Trophoblast cell (in vitro differentiated cells and primary cell): Measurements from ENCODE around the gene USP31.

Source experiments
- DNase-seq, 2 donors: peaks; one replicate each; pipeline ENCODE4 v3.0.0-alpha.2; 2016
- H2AFZ ChIP-seq: 2 replicates; pipeline ENCODE4 v1.6.1; 2013; ENCODE audit warnings: low read length, moderate library complexity, mild to moderate bottlenecking; ENCODE audit not compliant: insufficient read depth, poor library complexity
- H2AK5ac ChIP-seq: 2 replicates; pipeline ENCODE4 v1.6.1; 2013; ENCODE audit warnings: mild to moderate bottlenecking, low read length
- H2BK120ac ChIP-seq: 2 replicates; pipeline ENCODE4 v1.6.1; 2013; ENCODE audit warnings: low read length, mild to moderate bottlenecking, moderate library complexity; ENCODE audit not compliant: insufficient read depth, poor library complexity
- H2BK12ac ChIP-seq: 2 replicates; pipeline ENCODE4 v1.6.1; 2013; ENCODE audit warnings: mild to moderate bottlenecking, low read length, moderate library complexity
- H2BK5ac ChIP-seq: 2 replicates; pipeline ENCODE4 v1.6.1; 2013; ENCODE audit warnings: low read length, low read depth, moderate library complexity, mild to moderate bottlenecking; ENCODE audit not compliant: poor library complexity
- H3K14ac ChIP-seq: 2 replicates; pipeline ENCODE4 v1.6.1; 2013; ENCODE audit warnings: mild to moderate bottlenecking, low read length
- H3K18ac ChIP-seq: 2 replicates; pipeline ENCODE4 v1.6.1; 2013; ENCODE audit warnings: mild to moderate bottlenecking, low read length
- H3K23ac ChIP-seq: 2 replicates; pipeline ENCODE4 v1.6.1; 2013; ENCODE audit warnings: low read length
- H3K27ac ChIP-seq: 2 replicates; pipeline ENCODE4 v1.5.1; 2013; ENCODE audit warnings: low read depth, mild to moderate bottlenecking, inconsistent platforms, low read length, moderate library complexity
- H3K27me3 ChIP-seq: 2 replicates; pipeline ENCODE4 v1.6.1; 2013; ENCODE audit warnings: inconsistent platforms, mild to moderate bottlenecking, low read length, moderate library complexity; ENCODE audit not compliant: insufficient read depth
- H3K36me3 ChIP-seq, 2 experiments: 1 replicate in 1 of 2; 2 replicates in 1 of 2; pipeline ENCODE4 v1.6.1; 2013; ENCODE audit warnings: low read length in 2 of 2, mild to moderate bottlenecking in 2 of 2, moderate library complexity in 1 of 2; ENCODE audit not compliant: insufficient read depth in 2 of 2, control insufficient read depth in 1 of 2
- H3K4ac ChIP-seq: 2 replicates; pipeline ENCODE4 v1.6.1; 2013; ENCODE audit warnings: low read depth, mild to moderate bottlenecking, low read length, moderate library complexity
- H3K4me1 ChIP-seq, 2 experiments: 1 replicate in 1 of 2; 2 replicates in 1 of 2; pipeline ENCODE4 v1.6.1; 2013; ENCODE audit warnings: low read length in 2 of 2, mild to moderate bottlenecking in 2 of 2, moderate library complexity in 1 of 2; ENCODE audit not compliant: insufficient read depth in 2 of 2, control insufficient read depth in 1 of 2
- H3K4me2 ChIP-seq: 2 replicates; pipeline ENCODE4 v1.6.1; 2013; ENCODE audit warnings: inconsistent platforms, mild to moderate bottlenecking, low read length, moderate library complexity
- H3K4me3 ChIP-seq: 2 replicates; pipeline ENCODE4 v1.5.1; 2013; ENCODE audit warnings: mild to moderate bottlenecking, low read depth, low read length, inconsistent platforms
- H3K79me1 ChIP-seq: one replicate; pipeline ENCODE4 v1.6.1; 2013; ENCODE audit warnings: low read length
- H3K79me2 ChIP-seq: 2 replicates; pipeline ENCODE4 v1.6.1; 2013; ENCODE audit warnings: low read length, mild to moderate bottlenecking; ENCODE audit not compliant: control insufficient read depth, insufficient read depth, poor library complexity
- H3K9ac ChIP-seq: 2 replicates; pipeline ENCODE4 v1.6.1; 2013; ENCODE audit warnings: mild to moderate bottlenecking, low read length
- H3K9me3 ChIP-seq: 2 replicates; pipeline ENCODE4 v1.6.1; 2013; ENCODE audit warnings: low read depth, mild to moderate bottlenecking, control low read depth, inconsistent platforms, low read length; ENCODE audit not compliant: insufficient read depth
- H4K12ac ChIP-seq: 2 replicates; pipeline ENCODE4 v1.6.1; 2013; ENCODE audit warnings: low read depth, mild to moderate bottlenecking, low read length, moderate library complexity
- H4K8ac ChIP-seq: 2 replicates; pipeline ENCODE4 v1.6.1; 2013; ENCODE audit warnings: low read depth, mild to moderate bottlenecking, low read length, moderate library complexity
- H4K91ac ChIP-seq: one replicate; pipeline ENCODE4 v1.6.1; 2013; ENCODE audit warnings: low read depth, mild to moderate bottlenecking, low read length, moderate library complexity
- WGBS: extraction: QIAGEN DNeasy Blood & Tissue Kit; methylation state at CpG from one replicate; pipeline ENCODE4 v1.1.7; 2013; ENCODE audit warnings: missing lambda C conversion rate; ENCODE audit not compliant: insufficient read length, insufficient coverage; ENCODE audit errors: extremely low coverage; 5-methylcytosine and 5-hydroxymethylcytosine counted together

USP31 gene

GRCh38 chr16:23020084-23020483, 129.2 kb downstream of the USP31 start:
- no CpG with 5 or more reads among the region's 3 CpGs for WGBS
- Histone ChIP-seq H3K18ac (no peak overlapping the region), H3K79me2 (no peaks in the 10 kb centered on the region), H3K9me3 (no peaks in the 10 kb centered on the region), H3K4ac (no peak overlapping the region), H2BK12ac (no peak overlapping the region), H3K27ac (no peak overlapping the region), H3K23ac (no peak overlapping the region), H2BK5ac (no peak overlapping the region), H3K27me3 (no peaks in the 10 kb centered on the region), H4K91ac (no peak overlapping the region), H3K14ac (no peak overlapping the region), H2AFZ (no peak overlapping the region), H2BK120ac (no peak overlapping the region), H3K79me1 (no peaks in the 10 kb centered on the region), H3K4me3 (no peak overlapping the region), H3K9ac (no peak overlapping the region), H3K36me3 (no peaks in the 10 kb centered on the region), H3K4me1 (no peaks in the 10 kb centered on the region), H3K4me2 (no peak overlapping the region), H4K8ac (no peak overlapping the region), H4K12ac (no peak overlapping the region), H2AK5ac (no peak overlapping the region)
- no peak for DNase-seq

- DNase-seq, result no peak
- no peak overlapping the region for H4K12ac ChIP-seq
- no CpG with 5 or more reads among the region's 1 CpG for WGBS
- no peak overlapping the region for H3K14ac ChIP-seq
- no peaks in the 10 kb centered on the region for H3K9me3 ChIP-seq
- no peak overlapping the region for H3K4ac ChIP-seq
- H3K23ac ChIP-seq, result no peak overlapping the region
- no peak overlapping the region for H3K4me3 ChIP-seq
- no peak overlapping the region for H3K9ac ChIP-seq
- H3K27me3 ChIP-seq, result no peaks in the 10 kb centered on the region
- no peak overlapping the region for H2BK5ac ChIP-seq
- no peak overlapping the region for H2AFZ ChIP-seq
- no peak overlapping the region for H2BK120ac ChIP-seq
- H3K79me1 ChIP-seq, result no peaks in the 10 kb centered on the region
- no peaks in the 10 kb centered on the region for H3K79me2 ChIP-seq
- no peak overlapping the region for H2BK12ac ChIP-seq
- no peak overlapping the region for H3K4me2 ChIP-seq
- H3K27ac ChIP-seq, result no peak overlapping the region
- no peak overlapping the region for H4K91ac ChIP-seq
- no peak overlapping the region for H3K18ac ChIP-seq
- H3K4me1 ChIP-seq, result no peaks in the 10 kb centered on the region
- no peak overlapping the region for H4K8ac ChIP-seq
- H3K36me3 ChIP-seq, result no peaks in the 10 kb centered on the region
- H2AK5ac ChIP-seq, result no peak overlapping the region
Observed at GRCh38 chr16:23016368-23016767, 132.9 kb downstream of the USP31 start.

- no CpG with 5 or more reads among the region's 2 CpGs for WGBS
- H3K79me1 ChIP-seq, result no peaks in the 10 kb centered on the region
- H2BK120ac ChIP-seq, result no peak overlapping the region
- H3K36me3 ChIP-seq, result no peaks in the 10 kb centered on the region
- H2BK5ac ChIP-seq, result no peak overlapping the region
- no peak overlapping the region for H3K9ac ChIP-seq
- no peak overlapping the region for H3K4me3 ChIP-seq
- H4K8ac ChIP-seq, result no peak overlapping the region
- H3K14ac ChIP-seq, result no peak overlapping the region
- no peak overlapping the region for H2AK5ac ChIP-seq
- no peak overlapping the region for H4K12ac ChIP-seq
- no peaks in the 10 kb centered on the region for H3K4me1 ChIP-seq
- no peak overlapping the region for H3K4ac ChIP-seq
- peak overlapping the region; percentile 51 for H3K23ac ChIP-seq
- DNase-seq, result no peak
- no peak overlapping the region for H2BK12ac ChIP-seq
- H3K18ac ChIP-seq, result no peak overlapping the region
- H3K79me2 ChIP-seq, result no peaks in the 10 kb centered on the region
- no peak overlapping the region for H3K27ac ChIP-seq
- no peaks in the 10 kb centered on the region for H3K27me3 ChIP-seq
- no peak overlapping the region for H4K91ac ChIP-seq
- peaks cover 1% of the 10 kb centered on the region for H3K9me3 ChIP-seq
- no peak overlapping the region for H3K4me2 ChIP-seq
- H2AFZ ChIP-seq, result no peak overlapping the region
Observed at GRCh38 chr16:23015580-23015979, 133.7 kb downstream of the USP31 start.

GRCh38 chr16:23014592-23014991, 134.7 kb downstream of the USP31 start:
- H3K9ac ChIP-seq, result no peak overlapping the region
- H4K8ac ChIP-seq, result no peak overlapping the region
- no peaks in the 10 kb centered on the region for H3K79me1 ChIP-seq
- no peak overlapping the region for H3K27ac ChIP-seq
- no peak overlapping the region for H3K4me3 ChIP-seq
- no CpG with 5 or more reads among the region's 2 CpGs for whole genome bisulfite sequencing
- DNase-seq, result no peak
- H2BK12ac ChIP-seq, result no peak overlapping the region
- no peaks in the 10 kb centered on the region for H3K27me3 ChIP-seq
- no peak overlapping the region for H4K91ac ChIP-seq
- H2AFZ ChIP-seq, result no peak overlapping the region
- no peak overlapping the region for H3K23ac ChIP-seq
- no peak overlapping the region for H2BK5ac ChIP-seq
- H3K36me3 ChIP-seq, result no peaks in the 10 kb centered on the region
- H4K12ac ChIP-seq, result no peak overlapping the region
- H2AK5ac ChIP-seq, result no peak overlapping the region
- H3K14ac ChIP-seq, result no peak overlapping the region
- peaks cover 1% of the 10 kb centered on the region for H3K9me3 ChIP-seq
- H3K4ac ChIP-seq, result no peak overlapping the region
- H3K79me2 ChIP-seq, result no peaks in the 10 kb centered on the region
- no peaks in the 10 kb centered on the region for H3K4me1 ChIP-seq
- H2BK120ac ChIP-seq, result no peak overlapping the region
- H3K4me2 ChIP-seq, result no peak overlapping the region
- no peak overlapping the region for H3K18ac ChIP-seq
